ENCODE data around the gene EFHC1. TPM values are rescaled to one million over a fixed set of nuclear protein-coding genes. Genes with fewer than 3 reads are reported as not detected.
A peak's percentile ranks its signal among the peaks of the same experiment; 100 is the strongest.

The EFHC1 gene
- total RNA-seq, 1 experiment from 2014 or later, result 24.6 TPM

- intact Hi-C loops (cut with micrococcal nuclease; ENCODE audit: unreplicated experiment), result no loop called here
- TF ChIP-seq REST (IDR thresholded peaks at IDR 0.05; ENCODE audit: insufficient read depth in 1 of 2, low read depth in 2 of 2, low read length in 1 of 2), result no peak
- no peak for TF ChIP-seq SIN3A (IDR thresholded peaks at IDR 0.05; ENCODE audit: borderline replicate concordance, insufficient read depth, low read depth, low read length)
- no peak for TF ChIP-seq CTCF (IDR thresholded peaks at IDR 0.05)
- no peak for TF ChIP-seq TCF7L2 (IDR thresholded peaks at IDR 0.05; ENCODE audit: low read depth, low read length)
- no peak for TF ChIP-seq POLR2AphosphoS5 (IDR thresholded peaks at IDR 0.05; ENCODE audit: low read depth, low read length)
- peaks cover 56% of the 10 kb centered on the region for H3K4me1 ChIP-seq (ENCODE audit: control insufficient read depth, insufficient read depth, low read length)
- no peaks in the 10 kb centered on the region for H3K27me3 ChIP-seq (ENCODE audit: control insufficient read depth, insufficient read depth, low read length)
- ATAC-seq (no peak), DNase-seq (ENCODE audit: low read depth, low spot score) (no peak)
- in situ Hi-C loops (cut with HindIII; ENCODE audit: low pct_unique_long_range_greater_than_20kb, low sequenced_read_pairs), result no loop called here
- ChIA-PET POLR2A (interaction anchor here (0.6 kb wide), 1 partner anchor 18 kb away, joined by 5 read pairs; no protein-coding TSS in a partner anchor), CTCF (no interaction called here)
- peak overlapping the region; percentile 20; the same call in 1 of the 2 replicates for H3K27ac ChIP-seq (ENCODE audit: low read length)
- no TSS peak for BruUV-seq (replicated peaks)
- H3K9me3 ChIP-seq (ENCODE audit: control insufficient read depth, insufficient read depth, low read depth, low read length), result no peaks in the 10 kb centered on the region
- H3K4me3 ChIP-seq (ENCODE audit: low read depth in 2 of 2, low read length in 2 of 2), result no peak overlapping the region
- H3K36me3 ChIP-seq (ENCODE audit: control insufficient read depth, insufficient read depth, low read length), result 0 out of 2 replicates have a peak, but pooled peaks cover 2% of the 10 kb centered on the region
These were observed 151.1 kb downstream of the EFHC1 start for GRCh38 chr6:52571099-52571755.

- Histone ChIP-seq H3K36me3 (ENCODE audit: control insufficient read depth, insufficient read depth, low read length) (0 out of 2 replicates have a peak, but pooled peaks cover 2% of the 10 kb centered on the region), H3K4me3 (ENCODE audit: low read depth in 2 of 2, low read length in 2 of 2) (no peak overlapping the region), H3K27me3 (ENCODE audit: control insufficient read depth, insufficient read depth, low read length) (no peaks in the 10 kb centered on the region), H3K27ac (ENCODE audit: low read length) (peak overlapping the region; percentile 82), H3K4me1 (ENCODE audit: control insufficient read depth, insufficient read depth, low read length) (peaks cover 50% of the 10 kb centered on the region), H3K9me3 (ENCODE audit: control insufficient read depth, insufficient read depth, low read depth, low read length) (no peaks in the 10 kb centered on the region)
- ATAC-seq, result no peak
- TF ChIP-seq SIN3A (IDR thresholded peaks at IDR 0.05; ENCODE audit: borderline replicate concordance, insufficient read depth, low read depth, low read length), result no peak
- TF ChIP-seq TCF7L2 (IDR thresholded peaks at IDR 0.05; ENCODE audit: low read depth, low read length), result no peak
- no peak for TF ChIP-seq CTCF (IDR thresholded peaks at IDR 0.05)
- no peak for TF ChIP-seq REST (IDR thresholded peaks at IDR 0.05; ENCODE audit: insufficient read depth in 1 of 2, low read depth in 2 of 2, low read length in 1 of 2)
- TF ChIP-seq POLR2AphosphoS5 (IDR thresholded peaks at IDR 0.05; ENCODE audit: low read depth, low read length), result no peak
- intact Hi-C loops (cut with micrococcal nuclease; ENCODE audit: unreplicated experiment), result no loop called here
- ChIA-PET POLR2A (no interaction called here), CTCF (no interaction called here)
- in situ Hi-C loops (cut with HindIII; ENCODE audit: low pct_unique_long_range_greater_than_20kb, low sequenced_read_pairs), result no loop called here
- DNase-seq (ENCODE audit: low read depth, low spot score), result no peak
- BruUV-seq (replicated peaks), result no TSS peak
These were observed 152.4 kb downstream of the EFHC1 start for GRCh38 chr6:52572536-52572935.

Measured in Panc1 (cell line).